GM08714 (cell line): ENCODE measurements around the gene LRPAP1.
"Not testable (repeated sequence)": the region's sequence is repeated elsewhere in the genome, so short reads cannot be mapped to it uniquely, and the experiment has no call there.

Experiments used
- H3K4me3 ChIP-seq: fragments of 200-500 bp; sonication (Bioruptor generic); 2 replicates; pipeline ENCODE4 v1.5.1; 2014; ENCODE audit warnings: mild to moderate bottlenecking, low read length, inconsistent platforms
- ZNF274 ChIP-seq: IDR thresholded peaks from 2 replicates; pipeline ENCODE4 v1.6.1; 2012; ENCODE audit warnings: mild to moderate bottlenecking, low read depth, low read length

The LRPAP1 gene

GRCh38 chr4:3563403-3563802, 31.2 kb upstream of the LRPAP1 start:
- TF ChIP-seq ZNF274 = no peak

DNA sequence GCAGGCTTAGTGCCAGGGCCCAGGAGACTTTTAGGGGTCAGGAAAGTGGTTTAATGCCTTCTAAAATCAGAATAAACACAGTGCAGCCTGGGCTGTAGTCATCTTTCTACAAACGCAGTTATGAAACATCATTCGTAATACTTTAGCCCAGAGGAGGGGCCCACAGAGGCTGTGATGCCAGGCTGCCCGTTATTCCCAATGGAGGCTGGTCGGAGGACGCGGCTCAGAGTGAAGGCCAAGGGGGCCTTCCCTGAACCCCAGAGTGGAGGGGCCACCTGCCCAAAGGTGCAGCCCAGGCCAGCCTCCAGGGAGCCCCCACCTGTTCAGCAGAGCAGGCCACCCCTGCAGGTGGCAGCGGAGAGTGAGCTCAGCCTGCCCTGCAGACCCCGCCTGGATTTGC, 29.9 kb upstream of the LRPAP1 start:
- H3K4me3 ChIP-seq = not testable (repeated sequence)

More at GRCh38 chr4:3563403-3563802, 31.2 kb upstream of the LRPAP1 start:
- no peak overlapping the region for H3K4me3 ChIP-seq

DNA sequence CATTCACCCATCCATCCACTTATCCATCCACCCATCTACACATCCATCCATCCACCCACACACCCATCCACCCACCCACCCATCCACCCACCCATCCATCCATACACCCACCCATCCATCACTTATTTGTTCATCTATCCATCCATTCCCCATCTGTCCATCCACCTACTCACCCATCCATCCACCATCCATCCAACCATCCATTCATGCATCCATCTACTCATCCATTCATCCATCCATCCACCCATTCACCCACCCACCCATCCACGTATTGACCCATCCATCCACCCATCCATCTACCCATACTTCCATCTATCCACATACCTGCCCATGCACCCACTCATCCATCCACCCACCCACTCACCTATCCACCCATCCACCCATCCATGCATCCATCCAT, 28.2 kb upstream of the LRPAP1 start:
- not testable (repeated sequence) for H3K4me3 ChIP-seq

DNA sequence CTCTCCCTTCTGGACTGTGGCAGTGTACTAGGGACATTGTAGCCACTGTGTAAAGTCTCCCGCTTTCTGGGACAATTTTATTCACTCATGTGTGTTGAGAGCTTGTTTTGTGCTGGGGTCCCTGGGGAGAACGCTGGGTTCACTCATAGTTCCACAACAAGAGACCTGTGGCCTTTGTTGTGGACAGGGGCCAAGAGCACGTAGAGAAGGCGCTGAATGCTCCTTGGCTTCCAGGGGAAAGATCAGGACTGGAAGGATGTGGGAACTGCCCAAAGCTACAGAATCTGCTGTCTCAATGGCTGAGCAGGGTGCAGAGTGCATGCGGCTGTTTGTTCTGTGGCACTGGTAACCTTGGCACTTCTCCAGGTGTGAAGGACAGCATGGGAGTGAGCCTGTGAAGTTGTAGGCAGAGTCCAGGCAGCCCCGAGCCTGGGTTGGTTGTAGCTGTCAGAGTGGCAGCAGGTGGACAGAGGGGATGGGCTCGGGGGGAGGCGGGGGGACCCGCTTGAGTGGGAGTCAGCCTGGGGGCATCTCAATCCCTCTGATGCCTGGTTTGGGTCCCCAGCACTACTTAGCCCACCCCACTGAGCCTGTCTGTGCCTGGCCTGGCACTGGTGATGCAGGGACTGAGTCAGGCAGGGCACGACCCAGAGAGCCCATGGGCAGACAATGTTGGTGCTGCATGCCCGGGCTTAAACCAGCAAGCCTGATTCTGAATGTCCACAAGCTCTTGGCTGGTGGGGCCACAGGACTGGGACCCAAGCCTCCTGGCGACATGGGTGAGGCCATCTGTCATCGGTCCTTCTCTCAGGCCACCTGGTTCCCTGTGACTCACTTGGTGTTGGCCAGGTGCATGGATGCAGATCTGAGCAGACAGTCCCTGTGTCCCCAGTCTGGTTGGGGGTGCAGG, 27.4 kb upstream of the LRPAP1 start:
- H3K4me3 ChIP-seq = not testable (repeated sequence)

DNA sequence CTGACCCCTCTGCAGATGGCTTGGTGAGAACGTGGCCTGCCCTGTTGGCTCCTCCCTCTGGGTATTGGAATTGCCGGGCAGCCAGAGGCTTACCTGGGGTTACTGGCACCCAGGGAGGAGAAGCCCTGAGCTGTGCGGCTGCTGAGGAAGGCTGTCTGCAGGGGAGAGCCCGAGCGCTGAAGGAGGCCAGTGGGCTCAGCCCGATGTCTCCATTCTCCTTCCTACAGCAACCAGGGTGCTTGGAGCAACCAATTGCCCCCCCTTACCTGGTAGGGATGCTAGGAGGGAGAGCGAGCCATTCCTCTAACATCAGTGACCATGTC, 26.3 kb upstream of the LRPAP1 start:
- not testable (repeated sequence) for H3K4me3 ChIP-seq

- H3K4me3 ChIP-seq = not testable (repeated sequence)
These were observed 25.7 kb upstream of the LRPAP1 start for GRCh38 chr4:3557676-3558513.

DNA sequence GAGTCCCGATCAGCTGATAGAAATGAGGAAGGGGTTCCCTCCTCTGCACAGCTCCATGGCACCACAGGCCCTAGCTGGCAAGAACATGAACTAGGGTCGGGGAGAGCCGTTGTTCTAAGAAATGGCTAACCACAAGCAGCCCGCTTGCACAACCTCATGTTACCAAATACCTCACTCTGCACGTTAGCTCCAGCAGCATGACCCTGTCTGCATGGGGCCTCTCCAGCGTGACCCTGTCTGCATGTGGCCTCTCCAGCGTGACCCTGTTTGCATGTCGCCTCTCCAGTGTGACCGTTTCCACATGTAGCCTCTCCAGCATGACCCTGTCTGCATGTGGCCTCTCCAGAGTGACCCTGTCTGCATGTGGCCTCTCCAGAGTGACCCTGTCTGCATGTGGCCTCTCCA, 24.9 kb upstream of the LRPAP1 start:
- not testable (repeated sequence) for H3K4me3 ChIP-seq

DNA sequence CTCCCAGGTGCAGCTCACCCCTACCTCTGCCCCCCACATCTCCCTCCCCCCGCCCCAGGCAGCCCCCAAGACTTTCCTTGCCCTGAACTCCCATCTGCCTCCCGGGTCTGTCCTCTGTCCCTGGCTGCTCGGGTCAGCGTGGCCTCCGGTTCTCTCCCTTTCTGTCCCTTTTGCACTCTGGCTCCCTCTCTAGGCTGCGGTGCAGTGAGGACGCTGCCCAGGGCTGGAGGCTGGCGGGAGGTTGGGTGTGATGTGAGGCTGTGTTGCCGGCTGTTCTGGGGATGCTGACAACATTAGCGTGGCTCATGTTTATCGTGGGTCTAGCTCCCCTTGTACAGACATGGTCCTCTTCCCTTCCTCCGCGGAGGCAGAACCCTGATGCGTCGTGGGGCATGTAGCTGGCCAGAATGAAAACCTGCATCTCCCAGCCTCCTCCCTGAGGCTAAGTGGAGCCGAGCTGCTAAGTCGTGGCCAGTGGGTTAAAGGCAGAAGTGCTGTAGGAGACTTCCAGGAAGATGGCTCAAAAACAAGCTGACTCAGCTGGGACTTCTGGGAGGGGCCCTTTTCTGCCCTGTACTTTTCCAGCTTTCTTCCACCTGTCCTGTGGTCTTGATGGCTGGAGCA, 24.1 kb upstream of the LRPAP1 start:
- H3K4me3 ChIP-seq = not testable (repeated sequence)

GRCh38 chr4:3555459-3556070, 23.3 kb upstream of the LRPAP1 start:
- not testable (repeated sequence) for H3K4me3 ChIP-seq

GRCh38 chr4:3551366-3551765, 19.1 kb upstream of the LRPAP1 start:
- H3K4me3 ChIP-seq = not testable (repeated sequence)

DNA sequence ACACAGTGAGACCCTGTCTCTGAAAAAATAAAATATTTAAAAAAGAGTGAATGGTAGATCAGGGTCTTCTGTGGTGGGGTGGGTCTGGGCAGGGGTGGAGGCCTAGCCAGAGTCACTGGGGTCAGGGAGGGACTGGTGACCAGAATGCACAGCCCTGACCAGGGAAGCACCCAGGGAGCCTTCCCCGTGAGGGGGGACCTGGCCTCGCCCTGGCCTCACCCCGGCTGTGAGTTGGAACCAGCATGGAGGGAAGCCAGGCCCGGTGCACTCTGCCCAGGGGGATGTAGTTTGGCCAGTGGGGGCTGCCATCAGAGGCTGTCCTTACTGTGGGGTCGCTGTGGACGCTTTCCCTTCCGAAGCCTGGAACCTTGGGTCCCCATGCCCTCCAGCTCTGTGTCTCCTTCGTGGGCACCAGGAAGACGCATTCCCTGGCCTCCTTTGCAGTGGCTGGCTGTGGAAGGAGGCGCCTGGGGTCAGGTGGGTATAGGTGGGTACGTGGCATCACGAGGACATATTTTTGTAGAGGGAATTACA, 18.6 kb upstream of the LRPAP1 start:
- not testable (repeated sequence) for H3K4me3 ChIP-seq

- H3K4me3 ChIP-seq = not testable (repeated sequence)
These were observed 17.8 kb upstream of the LRPAP1 start for GRCh38 chr4:3550041-3550440.

- not testable (repeated sequence) for H3K4me3 ChIP-seq
These were observed 17.4 kb upstream of the LRPAP1 start for GRCh38 chr4:3549694-3550001.

- H3K4me3 ChIP-seq = not testable (repeated sequence)
These were observed 16.9 kb upstream of the LRPAP1 start for GRCh38 chr4:3548991-3549693.

GRCh38 chr4:3546721-3547120, 14.5 kb upstream of the LRPAP1 start:
- not testable (repeated sequence) for H3K4me3 ChIP-seq

- not testable (repeated sequence) for H3K4me3 ChIP-seq
These were observed 13.1 kb upstream of the LRPAP1 start for GRCh38 chr4:3545351-3545750.

DNA sequence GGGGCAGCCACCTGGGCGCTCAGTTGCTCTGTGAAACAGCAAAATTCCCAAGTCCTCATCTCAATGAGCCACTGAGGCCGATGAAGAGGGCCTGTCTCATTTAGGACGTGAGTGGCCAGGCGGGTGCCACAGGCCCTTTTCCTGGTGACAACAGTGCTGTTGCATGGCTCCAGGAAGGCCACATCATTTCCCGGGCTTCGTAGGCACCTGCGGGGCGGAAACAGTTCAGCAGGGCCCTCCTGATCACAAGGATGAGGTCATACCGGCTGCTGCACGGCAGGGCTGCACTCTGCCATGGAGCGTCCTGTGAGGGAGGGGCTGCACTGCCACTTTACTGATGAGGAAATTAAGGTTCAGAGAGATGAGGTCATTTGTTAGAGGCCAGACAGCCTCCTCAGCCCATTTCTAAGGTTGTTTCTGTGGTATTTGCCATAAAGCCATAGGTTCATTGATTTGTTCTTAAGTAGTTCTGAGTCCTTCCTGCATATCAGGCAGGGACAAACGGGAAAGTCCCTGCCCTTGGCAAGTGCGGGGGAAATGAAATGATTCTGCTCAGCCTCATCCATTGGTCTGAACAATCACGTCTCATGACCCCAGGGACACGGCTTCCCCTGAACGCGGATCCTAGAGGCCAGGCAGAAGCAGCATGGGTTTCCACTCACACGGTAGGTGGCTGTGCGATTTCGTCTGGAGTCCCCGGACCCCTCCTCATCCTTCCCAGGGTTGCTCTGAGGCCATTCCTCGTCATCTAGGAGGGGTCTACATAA, 12.2 kb upstream of the LRPAP1 start:
- H3K4me3 ChIP-seq = not testable (repeated sequence)

DNA sequence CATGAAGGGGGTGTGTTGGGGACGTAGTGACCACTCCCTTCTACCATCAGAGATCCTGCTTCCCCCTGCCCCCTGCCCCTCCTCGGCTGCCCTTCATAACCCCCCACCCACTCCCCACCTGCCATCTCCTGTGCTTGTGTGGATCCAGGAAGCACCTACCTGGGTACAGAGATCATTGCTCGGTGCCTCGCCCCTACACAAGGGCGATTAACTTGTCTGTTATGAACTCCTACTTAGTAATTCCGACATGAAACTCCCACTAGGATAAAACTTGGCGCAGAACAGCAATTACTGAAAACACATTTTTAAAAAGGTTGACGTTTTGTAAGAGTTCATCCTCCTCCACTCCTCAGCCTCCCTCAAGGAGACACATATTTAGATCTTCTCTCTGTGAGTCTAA, 11.2 kb upstream of the LRPAP1 start:
- not testable (repeated sequence) for H3K4me3 ChIP-seq

DNA sequence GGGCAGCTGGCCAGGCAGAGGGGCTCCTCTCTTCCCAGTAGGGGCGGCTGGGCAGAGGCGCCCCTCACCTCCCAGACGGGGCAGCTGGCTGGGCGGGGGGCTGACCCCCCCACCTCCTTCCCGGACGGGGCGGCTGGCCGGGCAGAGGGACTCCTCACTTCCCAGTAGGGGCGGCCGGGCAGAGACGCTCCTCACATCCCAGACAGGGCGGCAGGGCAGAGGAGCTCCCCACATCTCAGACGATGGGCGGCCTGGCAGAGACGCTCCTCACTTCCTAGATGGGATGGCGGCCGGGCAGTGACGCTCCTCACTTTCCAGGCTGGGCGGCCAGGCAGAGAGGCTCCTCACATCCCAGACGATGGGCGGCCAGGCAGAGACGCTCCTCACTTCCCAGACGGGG, 6.7 kb upstream of the LRPAP1 start:
- not testable (repeated sequence) for H3K4me3 ChIP-seq

GRCh38 chr4:3535812-3536211, 3.6 kb upstream of the LRPAP1 start:
- not testable (repeated sequence) for H3K4me3 ChIP-seq
